Upper lobe of left lung (tissue), 6 donors: Measurements from ENCODE around the gene ZSCAN31. TPM values are rescaled to one million over a fixed set of nuclear protein-coding genes. Genes with fewer than 3 reads are reported as not detected.
A peak's percentile ranks its signal among the peaks of the same experiment; 100 is the strongest.

Source experiments
- ATAC-seq, 2 donors: fragments of 200-7000 bp; cut with Tn5 transposase; one replicate each; pipeline ENCODE4 v1.9.1; 2022; ENCODE audit warnings: mild to moderate bottlenecking in 2 of 2, moderate library complexity in 2 of 2; ENCODE audit not compliant: low FRiP score in 2 of 2
- DNase-seq, 2 donors: peaks; one replicate each; pipeline ENCODE4 v3.0.0-alpha.2; 2019 to 2020
- H3K27ac ChIP-seq, 4 donors: fragments of 200-600 bp; sonication (generic); one replicate each; pipeline ENCODE4 v1.5.1; 2016 to 2019
- H3K27me3 ChIP-seq, 4 donors: fragments of 200-600 bp; sonication (generic); one replicate each; pipeline ENCODE4 v1.5.1; 2017 to 2019
- H3K36me3 ChIP-seq, 4 donors: fragments of 200-600 bp; sonication (generic); one replicate each; pipeline ENCODE4 v1.5.1; 2016 to 2019
- H3K4me1 ChIP-seq, 4 donors: fragments of 200-600 bp; sonication (generic); one replicate each; pipeline ENCODE4 v1.5.1; 2018 to 2019
- H3K4me3 ChIP-seq, 4 donors: fragments of 200-600 bp; sonication (generic); one replicate each; pipeline ENCODE4 v1.5.1; 2017 to 2019; ENCODE audit warnings: mild to moderate bottlenecking in 2 of 4, moderate library complexity in 1 of 4
- H3K9me3 ChIP-seq, 4 donors: fragments of 200-600 bp; sonication (generic); one replicate each; pipeline ENCODE4 v1.5.1; 2018 to 2019
- CTCF ChIP-seq, 6 experiments: fragments of 450-650 bp in 4 of 6; fragments of 200-600 bp in 2 of 6; sonication (generic) in 2 of 6; IDR thresholded peaks; one replicate each; pipeline ENCODE4 v1.5.1; 2016 to 2019; ENCODE audit warnings: antibody characterized with exemption in 6 of 6
- EP300 ChIP-seq, 4 donors: sonication (generic); formaldehyde crosslinking; IDR thresholded peaks; one replicate each; pipeline ENCODE4 v1.5.1; 2017; ENCODE audit warnings: antibody characterized with exemption in 4 of 4, control low read depth in 2 of 4
- POLR2A ChIP-seq, 4 donors: fragments of 450-650 bp; IDR thresholded peaks; one replicate each; pipeline ENCODE4 v1.5.1; 2016 to 2017; ENCODE audit warnings: antibody characterized with exemption in 4 of 4, mild to moderate bottlenecking in 2 of 4
- POLR2AphosphoS5 ChIP-seq, 2 donors: sonication (generic); formaldehyde crosslinking; IDR thresholded peaks; one replicate each; pipeline ENCODE4 v1.5.1; 2017; ENCODE audit warnings: antibody characterized with exemption in 2 of 2
- WGBS, 2 donors: methylation state at CpG; one replicate each; pipeline ENCODE4 v1.1.5; 2017 to 2018; 5-methylcytosine and 5-hydroxymethylcytosine counted together
- small RNA-seq, 4 donors: library from RNA; depleted of rRNA; stranded (forward); fragments of <200 nt; gene quantifications; one replicate each; pipeline ENCODE3, GENCODE V24; 2016
- total RNA-seq, 6 donors: library from RNA; depleted of rRNA in 4 of 6; stranded (reverse); fragments of >200 nt in 4 of 6; gene quantifications; one replicate each; pipeline versions ENCODE4 v1.1.0 to v1.2.1, GENCODE V29; 2016 to 2021
- donor health status: DM: no; HTN: no; CAD: no; lungs with moderate emphysema.
- donor health status: DM: no; HTN: yes; CAD: no; lungs with severe emphysema.

Gene ZSCAN31
- total RNA-seq, 6 donors from 2014 or later, result 11.5 to 33.5 (median 18.6) TPM

GRCh38 chr6:28280595-28281287 lies 55.2 kb downstream of the ZSCAN31 start:
- no peaks in the 10 kb centered on the region for H3K9me3 ChIP-seq
- H3K27me3 ChIP-seq, result no peaks in the 10 kb centered on the region
- ATAC-seq (no peak), DNase-seq (no peak)
- H3K36me3 ChIP-seq, result peaks cover 6 to 31% (median 12%) of the 10 kb centered on the region in 4 donors
- H3K4me1 ChIP-seq, result peaks cover 4 to 14% (median 9%) of the 10 kb centered on the region in 4 donors
- TF ChIP-seq POLR2AphosphoS5 (IDR thresholded peaks at IDR 0.05) (no peak), CTCF (IDR thresholded peaks at IDR 0.05) (no peak), EP300 (IDR thresholded peaks at IDR 0.05) (no peak), POLR2A (IDR thresholded peaks at IDR 0.05) (no peak)
- peak overlapping the region in 3 of 4 donors; percentile 56 to 77 (median 63) for H3K4me3 ChIP-seq
- 42 to 51% methylated on average over 3 of the region's 3 CpGs for WGBS, 2 donors
- peak overlapping the region in 1 of 4 donors; percentile 66 for H3K27ac ChIP-seq

DNA sequence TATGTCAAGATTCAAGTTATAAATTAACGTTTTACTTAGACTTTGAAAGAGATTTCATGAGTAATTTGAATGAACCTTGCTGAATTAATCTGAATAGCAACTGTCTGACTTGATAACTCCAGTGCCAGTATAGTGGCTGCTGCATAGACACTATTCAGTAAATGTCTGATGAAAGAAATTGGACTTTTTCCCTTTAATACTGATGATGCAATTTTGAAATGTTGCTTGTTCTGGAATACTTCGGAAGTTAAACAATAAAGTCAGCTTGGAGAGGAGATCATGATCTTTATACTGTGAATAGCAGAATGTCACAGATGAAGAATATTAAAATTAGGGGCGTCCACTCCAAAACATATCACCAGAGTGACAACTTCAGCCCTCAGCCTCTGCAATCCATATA lies 58.2 kb downstream of the ZSCAN31 start:
- Histone ChIP-seq H3K27ac (no peak overlapping the region), H3K36me3 (peaks cover 6 to 43% (median 28%) of the 10 kb centered on the region in 4 donors), H3K4me3 (no peak overlapping the region), H3K27me3 (no peaks in the 10 kb centered on the region), H3K4me1 (peaks cover 4 to 14% (median 9%) of the 10 kb centered on the region in 4 donors), H3K9me3 (no peaks in the 10 kb centered on the region)
- 68 to 72% methylated on average over 3 of the region's 3 CpGs for WGBS, 2 donors
- ATAC-seq (no peak), DNase-seq (no peak)
- TF ChIP-seq POLR2A (IDR thresholded peaks at IDR 0.05), result no peak
- no peak for TF ChIP-seq CTCF (IDR thresholded peaks at IDR 0.05)
- no peak for TF ChIP-seq POLR2AphosphoS5 (IDR thresholded peaks at IDR 0.05)
- no peak for TF ChIP-seq EP300 (IDR thresholded peaks at IDR 0.05)

DNA sequence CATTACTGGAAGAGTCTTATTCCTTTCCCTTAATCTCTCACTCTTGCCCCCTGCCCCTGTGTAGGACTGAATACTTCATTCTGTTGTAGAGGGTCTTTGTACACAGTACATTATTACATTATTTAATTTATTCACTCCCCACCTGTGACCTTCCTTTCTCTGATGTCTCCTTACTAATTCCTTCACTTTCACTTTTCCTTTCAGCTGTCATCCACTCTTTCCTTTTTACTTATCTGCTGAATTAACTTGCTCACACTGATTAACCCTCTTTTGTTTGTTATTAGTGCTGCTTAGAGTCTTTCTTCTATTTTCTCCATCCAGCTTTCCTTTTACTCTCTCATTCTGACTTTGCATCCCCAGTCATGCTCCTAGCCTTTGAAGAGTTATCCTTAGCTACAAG lies 61.1 kb downstream of the ZSCAN31 start:
- Histone ChIP-seq H3K4me3 (no peak overlapping the region), H3K4me1 (no peaks in the 10 kb centered on the region), H3K36me3 (peaks cover 6 to 54% (median 39%) of the 10 kb centered on the region in 4 donors), H3K27me3 (no peaks in the 10 kb centered on the region), H3K27ac (no peak overlapping the region), H3K9me3 (no peaks in the 10 kb centered on the region)
- no peak for TF ChIP-seq POLR2A (IDR thresholded peaks at IDR 0.05)
- no peak for TF ChIP-seq EP300 (IDR thresholded peaks at IDR 0.05)
- TF ChIP-seq POLR2AphosphoS5 (IDR thresholded peaks at IDR 0.05), result no peak
- TF ChIP-seq CTCF (IDR thresholded peaks at IDR 0.05), result no peak
- ATAC-seq (no peak), DNase-seq (no peak)

Small RNA genes within 50 kb of the gene (small RNA-seq; reads per million reads assigned to genes)
- gene AL021997.1 (0 reads per million in 4 donors), gene AL021997.2 (0 reads per million in 4 donors)

Other genes starting within 250 kb of the ZSCAN31 start
- 10 to 100 TPM in 1 of 6 donors, 1 to 10 TPM in 5; 4.1 to 16.8 (median 5.1) TPM for gene ZSCAN16, start 211.5 kb downstream of the ZSCAN31 start, total RNA-seq
- 10 to 100 TPM; 11.7 to 24.9 (median 16.8) TPM for gene ZKSCAN8, start 194.3 kb downstream of the ZSCAN31 start, total RNA-seq
- 10 to 100 TPM in 5 of 6 donors, 1 to 10 TPM in 1; 5.4 to 36.7 (median 12.4) TPM for gene ZSCAN9, start 110.9 kb downstream of the ZSCAN31 start, total RNA-seq
- gene ZKSCAN4, start 83.9 kb downstream of the ZSCAN31 start, total RNA-seq, result 1 to 10 TPM; 3.0 to 9.4 (median 4.7) TPM
- 1 to 10 TPM in 2 of 6 donors, under 1 TPM in 4; 0.33 to 1.3 (median 0.70) TPM for gene NKAPL, start 76.9 kb downstream of the ZSCAN31 start, total RNA-seq
- 10 to 100 TPM in 3 of 6 donors, 1 to 10 TPM in 3; 9.1 to 24.1 (median 11.4) TPM for gene ZSCAN26, start 69.0 kb downstream of the ZSCAN31 start, total RNA-seq
- gene PGBD1, start 54.6 kb downstream of the ZSCAN31 start, total RNA-seq, result 1 to 10 TPM; 3.1 to 8.3 (median 4.1) TPM
- gene ZKSCAN3, start 13.8 kb upstream of the ZSCAN31 start, total RNA-seq, result 10 to 100 TPM in 1 of 6 donors, 1 to 10 TPM in 5; 2.6 to 10.5 (median 5.6) TPM
- 10 to 100 TPM in 1 of 6 donors, 1 to 10 TPM in 5; 2.6 to 10.5 (median 5.3) TPM for gene ZSCAN12, start 63.6 kb upstream of the ZSCAN31 start, total RNA-seq
- gene ZSCAN23, start 107.3 kb upstream of the ZSCAN31 start, total RNA-seq, result 1 to 10 TPM in 4 of 6 donors, under 1 TPM in 2; 0.91 to 6.3 (median 1.6) TPM
- not detected for gene GPX6, start 179.6 kb upstream of the ZSCAN31 start, total RNA-seq
- not detected for gene GPX5, start 189.7 kb upstream of the ZSCAN31 start, total RNA-seq